GM12873 (cell line): ENCODE measurements around the gene PNKP.

Experiments used
- TF ChIP-seq, protein P1 (sequence below): IDR thresholded peaks from 2 replicates; pipeline ENCODE4 v1.5.1; 2012; ENCODE audit warnings: low read depth, mild to moderate bottlenecking, moderate library complexity, low read length, control low read depth; ENCODE audit not compliant: insufficient read depth; ENCODE audit errors: missing control alignments

PNKP gene

DNA sequence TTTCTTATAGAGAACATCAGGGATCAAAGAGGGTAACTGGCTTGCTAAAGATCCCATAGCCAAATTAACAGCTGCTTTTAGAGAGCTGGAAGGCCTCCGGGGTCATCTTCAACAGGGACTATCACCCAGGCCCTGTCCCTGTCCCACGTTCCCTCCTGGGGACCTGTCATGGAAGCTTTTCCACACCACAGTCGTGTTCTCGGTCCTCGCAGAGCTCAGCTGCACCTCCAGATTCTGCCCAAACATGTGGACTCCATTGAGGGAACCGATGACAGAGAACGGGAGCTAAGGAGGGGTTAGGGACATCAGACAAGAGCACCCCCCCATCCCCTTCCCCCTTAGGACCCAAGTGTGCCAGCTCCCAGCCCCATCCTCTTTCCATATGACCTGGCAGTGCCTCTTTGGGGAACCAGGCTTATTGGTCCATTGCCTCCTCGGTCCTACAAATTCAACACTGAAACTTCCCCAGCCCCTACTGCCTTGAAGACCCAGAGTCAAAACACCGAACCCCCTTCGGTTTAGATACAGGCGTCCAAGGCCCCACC lies 54.9 kb downstream of the PNKP start:
- TF ChIP-seq, protein P1, sequence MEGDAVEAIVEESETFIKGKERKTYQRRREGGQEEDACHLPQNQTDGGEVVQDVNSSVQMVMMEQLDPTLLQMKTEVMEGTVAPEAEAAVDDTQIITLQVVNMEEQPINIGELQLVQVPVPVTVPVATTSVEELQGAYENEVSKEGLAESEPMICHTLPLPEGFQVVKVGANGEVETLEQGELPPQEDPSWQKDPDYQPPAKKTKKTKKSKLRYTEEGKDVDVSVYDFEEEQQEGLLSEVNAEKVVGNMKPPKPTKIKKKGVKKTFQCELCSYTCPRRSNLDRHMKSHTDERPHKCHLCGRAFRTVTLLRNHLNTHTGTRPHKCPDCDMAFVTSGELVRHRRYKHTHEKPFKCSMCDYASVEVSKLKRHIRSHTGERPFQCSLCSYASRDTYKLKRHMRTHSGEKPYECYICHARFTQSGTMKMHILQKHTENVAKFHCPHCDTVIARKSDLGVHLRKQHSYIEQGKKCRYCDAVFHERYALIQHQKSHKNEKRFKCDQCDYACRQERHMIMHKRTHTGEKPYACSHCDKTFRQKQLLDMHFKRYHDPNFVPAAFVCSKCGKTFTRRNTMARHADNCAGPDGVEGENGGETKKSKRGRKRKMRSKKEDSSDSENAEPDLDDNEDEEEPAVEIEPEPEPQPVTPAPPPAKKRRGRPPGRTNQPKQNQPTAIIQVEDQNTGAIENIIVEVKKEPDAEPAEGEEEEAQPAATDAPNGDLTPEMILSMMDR: no peak

DNA sequence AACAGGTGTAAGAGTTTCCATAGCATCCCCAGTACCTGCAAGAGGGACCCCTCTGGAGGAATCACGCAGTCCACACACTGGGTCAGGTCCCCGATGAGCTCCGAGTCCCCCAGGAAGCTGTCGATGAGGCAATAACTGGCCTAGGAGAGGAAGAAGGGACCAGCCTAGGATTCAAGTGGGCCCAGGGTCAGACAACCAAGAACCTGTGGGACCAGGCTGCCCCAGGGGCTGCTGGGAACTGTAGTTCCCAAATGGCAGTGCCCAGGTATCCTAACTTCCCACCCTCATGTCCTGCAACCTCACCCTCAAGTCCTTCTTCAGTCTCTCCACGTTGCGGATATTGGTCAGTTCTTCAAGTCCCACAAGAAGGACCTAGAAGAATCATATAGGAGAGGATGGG lies 56.0 kb downstream of the PNKP start:
- TF ChIP-seq, protein P1: no peak
